Adrenal gland (tissue), 12 donors: ENCODE measurements around the gene C1QTNF12. TPM values are rescaled to one million over a fixed set of nuclear protein-coding genes. Genes with fewer than 3 reads are reported as not detected.

ENCODE experiments used
- DNase-seq, 7 donors: peaks; one replicate each; pipeline ENCODE4 v3.0.0-alpha.2; 2019 to 2020
- H3K27ac ChIP-seq, 5 donors: fragments of 200-600 bp; sonication (generic) in 4 of 5; 1 replicate in 3 of 5; 2 replicates in 2 of 5; pipeline versions ENCODE4 v1.5.1 to v1.8.0; 2016 to 2020; ENCODE audit warnings: mild to moderate bottlenecking in 1 of 5
- H3K27me3 ChIP-seq: fragments of 200-600 bp; 2 replicates; pipeline ENCODE4 v1.8.0; 2021
- H3K36me3 ChIP-seq, 2 donors: fragments of 200-600 bp; replicated peaks in 1 of 2; 1 replicate in 1 of 2; 2 replicates in 1 of 2; pipeline versions ENCODE4 v1.5.1 to v1.8.0; 2018 to 2022
- H3K4me1 ChIP-seq, 2 donors: fragments of 200-600 bp; replicated peaks in 1 of 2; 1 replicate in 1 of 2; 2 replicates in 1 of 2; pipeline versions ENCODE4 v1.5.1 to v1.8.0; 2018 to 2021
- H3K4me3 ChIP-seq, 4 donors: fragments of 200-600 bp; sonication (generic) in 3 of 4; one replicate each; pipeline ENCODE4 v1.5.1; 2016 to 2018
- H3K9me3 ChIP-seq, 3 donors: fragments of 200-600 bp; sonication (generic) in 1 of 3; replicated peaks in 1 of 3; 1 replicate in 2 of 3; 2 replicates in 1 of 3; pipeline versions ENCODE4 v1.5.1 to v1.8.0; 2016 to 2021
- POLR2A ChIP-seq, 2 donors: fragments of 450-650 bp; IDR thresholded peaks; one replicate each; pipeline ENCODE4 v1.6.1; 2017; ENCODE audit warnings: antibody characterized with exemption in 2 of 2, mild to moderate bottlenecking in 2 of 2, moderate library complexity in 1 of 2
- WGBS, 4 donors: extraction: QIAGEN DNeasy Blood & Tissue Kit in 2 of 4; methylation state at CpG; one replicate each; pipeline versions ENCODE4 v1.1.5 to v1.1.7; 2013 to 2017; 5-methylcytosine and 5-hydroxymethylcytosine counted together
- intact Hi-C, 2 donors: fragments of 100-400 bp; cut with DNase I; formaldehyde crosslinking; loops; one replicate each; pipeline versions ENCODE4 v1.14.1 to v1.15.0; 2022 to 2023
- polyA plus RNA-seq, 3 donors: library from polyadenylated mRNA; stranded (reverse); fragments of 200-250 nt in 2 of 3; fragments of 350-450 nt in 1 of 3; fragmentation: Illumina TruSeq in 1 of 3; extraction: RNeasy Lipid Tissue Mini Kit (QIAGEN cat#74804) in 1 of 3; gene quantifications; one replicate each; pipeline ENCODE4 v1.2.3, GENCODE V29; 2013 to 2014
- total RNA-seq, 9 donors: library from RNA; depleted of rRNA in 4 of 9; stranded (reverse); fragments of >200 nt in 4 of 9; fragments of 120-200 nt in 1 of 9; fragmentation: NEBNext Ultra II Directional in 1 of 9; extraction: Animal tissue kit (Norgen Biotek cat#: 25700) in 1 of 9; gene quantifications; one replicate each; pipeline versions ENCODE4 v1.1.0 to v1.2.4, GENCODE V29; 2013 to 2023
- TF ChIP-seq, protein P1 (sequence below), 6 experiments: fragments of 450-650 bp in 4 of 6; fragments of 200-600 bp in 2 of 6; sonication (generic) in 1 of 6; IDR thresholded peaks; 1 replicate in 5 of 6; 2 replicates in 1 of 6; pipeline versions ENCODE4 v1.5.1 to v1.8.0; 2016 to 2021; ENCODE audit warnings: antibody characterized with exemption in 6 of 6, mild to moderate bottlenecking in 2 of 6, moderate library complexity in 1 of 6
- donor health status: healthy with polysubstance abuse.
- donor health status: Bipolar disorder and iron deficiency.
- donor health status: DM: yes; HTN: yes; CAD: no.
- donor health status: DM: no; HTN: no; CAD: no.
- donor health status: DM: no; HTN: no; CAD: no.
- donor health status: DM: yes; HTN: yes; CAD: no.

The C1QTNF12 gene
- total and polyA plus RNA-seq, 12 donors: 0.28 to 4.3 (median 1.3) TPM; not detected in 3

- no peak overlapping the region for H3K27ac ChIP-seq
Measured at GRCh38 chr1:1264868-1265272, 18.3 kb upstream of the C1QTNF12 start.

GRCh38 chr1:1264026-1264425 lies 17.5 kb upstream of the C1QTNF12 start:
- intact Hi-C loops: no loop called here
- TF ChIP-seq POLR2A (IDR thresholded peaks at IDR 0.05): no peak
- TF ChIP-seq, protein P1, sequence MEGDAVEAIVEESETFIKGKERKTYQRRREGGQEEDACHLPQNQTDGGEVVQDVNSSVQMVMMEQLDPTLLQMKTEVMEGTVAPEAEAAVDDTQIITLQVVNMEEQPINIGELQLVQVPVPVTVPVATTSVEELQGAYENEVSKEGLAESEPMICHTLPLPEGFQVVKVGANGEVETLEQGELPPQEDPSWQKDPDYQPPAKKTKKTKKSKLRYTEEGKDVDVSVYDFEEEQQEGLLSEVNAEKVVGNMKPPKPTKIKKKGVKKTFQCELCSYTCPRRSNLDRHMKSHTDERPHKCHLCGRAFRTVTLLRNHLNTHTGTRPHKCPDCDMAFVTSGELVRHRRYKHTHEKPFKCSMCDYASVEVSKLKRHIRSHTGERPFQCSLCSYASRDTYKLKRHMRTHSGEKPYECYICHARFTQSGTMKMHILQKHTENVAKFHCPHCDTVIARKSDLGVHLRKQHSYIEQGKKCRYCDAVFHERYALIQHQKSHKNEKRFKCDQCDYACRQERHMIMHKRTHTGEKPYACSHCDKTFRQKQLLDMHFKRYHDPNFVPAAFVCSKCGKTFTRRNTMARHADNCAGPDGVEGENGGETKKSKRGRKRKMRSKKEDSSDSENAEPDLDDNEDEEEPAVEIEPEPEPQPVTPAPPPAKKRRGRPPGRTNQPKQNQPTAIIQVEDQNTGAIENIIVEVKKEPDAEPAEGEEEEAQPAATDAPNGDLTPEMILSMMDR (IDR thresholded peaks at IDR 0.05): no peak
- 90 to 93% (median 91%) methylated on average over 8 to 9 of the region's 9 CpGs for WGBS, 4 donors

More at GRCh38 chr1:1264868-1265272, 18.3 kb upstream of the C1QTNF12 start:
- peaks cover 0 to 50% of the 10 kb centered on the region in 2 donors for H3K36me3 ChIP-seq
- H3K4me1 ChIP-seq: no peaks in the 10 kb centered on the region
- H3K27me3 ChIP-seq: no peaks in the 10 kb centered on the region
- H3K9me3 ChIP-seq: no peaks in the 10 kb centered on the region
- 80 to 85% (median 83%) methylated on average over 5 to 10 of the region's 10 CpGs for WGBS, 4 donors
- no peak for DNase-seq
- TF ChIP-seq, protein P1 (IDR thresholded peaks at IDR 0.05): no peak
- TF ChIP-seq POLR2A (IDR thresholded peaks at IDR 0.05): no peak
- no peak overlapping the region for H3K4me3 ChIP-seq
- intact Hi-C loops: no loop called here

GRCh38 chr1:1262758-1263157 lies 16.2 kb upstream of the C1QTNF12 start:
- TF ChIP-seq, protein P1 (IDR thresholded peaks at IDR 0.05): no peak
- TF ChIP-seq POLR2A (IDR thresholded peaks at IDR 0.05): no peak
- 90 to 98% (median 95%) methylated on average over 7 to 8 of the region's 8 CpGs for WGBS, 4 donors
- Histone ChIP-seq H3K9me3 (no peaks in the 10 kb centered on the region), H3K4me1 (no peaks in the 10 kb centered on the region), H3K27me3 (no peaks in the 10 kb centered on the region), H3K36me3 (peaks cover 0 to 61% of the 10 kb centered on the region in 2 donors), H3K4me3 (no peak overlapping the region), H3K27ac (no peak overlapping the region)
- DNase-seq: no peak
- intact Hi-C loops: no loop called here

More at GRCh38 chr1:1264026-1264425, 17.5 kb upstream of the C1QTNF12 start:
- Histone ChIP-seq H3K4me3 (no peak overlapping the region), H3K27ac (no peak overlapping the region), H3K4me1 (no peaks in the 10 kb centered on the region), H3K36me3 (peaks cover 0 to 57% of the 10 kb centered on the region in 2 donors), H3K27me3 (no peaks in the 10 kb centered on the region), H3K9me3 (no peaks in the 10 kb centered on the region)
- DNase-seq: no peak

- Histone ChIP-seq H3K27me3 (no peaks in the 10 kb centered on the region), H3K27ac (no peak overlapping the region), H3K36me3 (peaks cover 0 to 55% of the 10 kb centered on the region in 2 donors), H3K4me3 (no peak overlapping the region), H3K4me1 (no peaks in the 10 kb centered on the region), H3K9me3 (no peaks in the 10 kb centered on the region)
- WGBS, 4 donors: 93 to 96% (median 95%) methylated on average over 10 to 17 of the region's 17 CpGs
- DNase-seq: no peak
- intact Hi-C loops: no loop called here
- no peak for TF ChIP-seq POLR2A (IDR thresholded peaks at IDR 0.05)
- TF ChIP-seq, protein P1 (IDR thresholded peaks at IDR 0.05): no peak
Measured at GRCh38 chr1:1262071-1262470, 15.5 kb upstream of the C1QTNF12 start.
